GM19438 (cell line): ENCODE results near the gene PNP.
"Not testable (repeated sequence)": the region's sequence is repeated elsewhere in the genome, so short reads cannot be mapped to it uniquely, and the experiment has no call there.

Source experiments
- ATAC-seq: cut with Tn5 transposase; IDR thresholded peaks from one replicate; pipeline ENCODE4 v1.9.1; 2021; ENCODE audit warnings: low read depth; ENCODE audit not compliant: unreplicated experiment

PNP gene

DNA sequence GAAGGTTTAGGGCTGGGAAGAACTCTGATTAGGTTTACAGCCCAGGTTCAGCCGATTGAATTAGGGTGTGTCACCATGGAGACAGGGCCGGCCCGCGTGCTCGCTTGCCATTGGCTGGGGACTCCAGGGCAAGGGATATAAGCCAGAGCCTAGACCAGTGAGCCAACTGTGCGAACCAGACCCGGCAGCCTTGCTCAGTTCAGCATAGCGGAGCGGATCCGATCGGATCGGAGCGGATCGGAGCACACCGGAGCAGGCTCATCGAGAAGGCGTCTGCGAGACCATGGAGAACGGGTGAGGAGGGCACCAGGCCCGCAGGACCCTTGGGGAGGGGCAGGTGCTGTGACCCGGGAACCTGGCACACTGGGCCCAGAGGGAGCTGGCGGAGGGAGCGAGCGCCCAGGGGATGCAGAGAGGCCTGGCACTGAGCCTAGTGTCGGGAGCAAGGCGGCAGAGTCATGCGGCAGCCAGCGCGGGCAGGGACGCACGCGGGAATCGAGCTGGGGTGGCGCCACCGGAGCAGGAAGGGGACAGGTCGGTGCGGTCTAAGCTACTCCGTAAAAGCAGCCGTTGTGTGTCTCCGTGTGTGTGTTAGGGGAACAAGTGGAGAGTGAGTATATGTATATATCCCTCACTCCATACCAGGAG lies at the start of gene PNP:
PNP (plus strand) TSS at position 165 of the 648 bp plus-strand sequence; CDS start at position 284, 119 bp downstream.
- peak; percentile 94 for ATAC-seq

- ATAC-seq: no peak
Measured at GRCh38 chr14:20419419-20419818, 49.8 kb upstream of the PNP start.

GRCh38 chr14:20421267-20421666 lies 47.9 kb upstream of the PNP start:
- ATAC-seq: no peak

DNA sequence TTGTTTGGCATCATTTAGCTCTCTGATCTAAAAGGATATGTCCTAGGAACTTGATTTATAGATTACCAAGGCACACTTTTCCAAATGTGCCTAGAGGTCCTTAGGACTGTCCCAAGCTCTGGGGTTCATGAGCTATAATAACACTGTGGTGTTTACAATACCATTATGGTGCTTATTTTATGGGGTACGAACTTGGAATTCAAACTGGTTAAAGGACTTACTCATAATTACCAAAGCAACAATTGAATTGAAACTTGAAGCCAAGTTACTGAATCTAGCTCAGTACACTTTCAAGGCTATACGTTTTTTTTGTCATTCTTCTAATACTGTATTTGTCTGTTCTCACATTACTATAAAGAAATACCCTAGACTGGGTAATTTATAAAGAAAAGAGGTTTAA lies 46.3 kb upstream of the PNP start:
- no peak for ATAC-seq

- ATAC-seq: no peak
Measured at GRCh38 chr14:20424851-20425250, 44.4 kb upstream of the PNP start.

GRCh38 chr14:20427231-20428009 lies 41.8 kb upstream of the PNP start:
- peak; percentile 70 for ATAC-seq

DNA sequence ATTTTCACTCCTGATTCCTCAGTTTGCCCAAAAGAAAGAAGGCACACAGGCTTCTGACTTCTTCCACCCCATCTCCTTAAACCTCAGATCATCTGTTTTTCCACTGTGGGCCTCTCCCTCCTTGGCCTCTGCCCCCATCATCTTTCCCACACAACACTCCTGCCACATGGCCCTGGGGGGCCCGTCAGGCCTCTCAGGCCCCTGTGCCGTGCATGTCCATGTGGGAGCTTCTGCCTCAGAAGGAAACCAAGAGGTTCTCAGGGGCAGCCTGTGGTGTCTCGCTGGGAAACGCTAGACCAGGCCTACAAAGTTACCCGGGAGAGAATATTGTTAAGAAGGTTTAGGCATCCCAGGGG lies 41.2 kb upstream of the PNP start:
- peak; percentile 38 for ATAC-seq

- no peak for ATAC-seq
Measured at GRCh38 chr14:20428802-20429201, 40.4 kb upstream of the PNP start.

- no peak for ATAC-seq
Measured at GRCh38 chr14:20429801-20430669, 39.2 kb upstream of the PNP start.

DNA sequence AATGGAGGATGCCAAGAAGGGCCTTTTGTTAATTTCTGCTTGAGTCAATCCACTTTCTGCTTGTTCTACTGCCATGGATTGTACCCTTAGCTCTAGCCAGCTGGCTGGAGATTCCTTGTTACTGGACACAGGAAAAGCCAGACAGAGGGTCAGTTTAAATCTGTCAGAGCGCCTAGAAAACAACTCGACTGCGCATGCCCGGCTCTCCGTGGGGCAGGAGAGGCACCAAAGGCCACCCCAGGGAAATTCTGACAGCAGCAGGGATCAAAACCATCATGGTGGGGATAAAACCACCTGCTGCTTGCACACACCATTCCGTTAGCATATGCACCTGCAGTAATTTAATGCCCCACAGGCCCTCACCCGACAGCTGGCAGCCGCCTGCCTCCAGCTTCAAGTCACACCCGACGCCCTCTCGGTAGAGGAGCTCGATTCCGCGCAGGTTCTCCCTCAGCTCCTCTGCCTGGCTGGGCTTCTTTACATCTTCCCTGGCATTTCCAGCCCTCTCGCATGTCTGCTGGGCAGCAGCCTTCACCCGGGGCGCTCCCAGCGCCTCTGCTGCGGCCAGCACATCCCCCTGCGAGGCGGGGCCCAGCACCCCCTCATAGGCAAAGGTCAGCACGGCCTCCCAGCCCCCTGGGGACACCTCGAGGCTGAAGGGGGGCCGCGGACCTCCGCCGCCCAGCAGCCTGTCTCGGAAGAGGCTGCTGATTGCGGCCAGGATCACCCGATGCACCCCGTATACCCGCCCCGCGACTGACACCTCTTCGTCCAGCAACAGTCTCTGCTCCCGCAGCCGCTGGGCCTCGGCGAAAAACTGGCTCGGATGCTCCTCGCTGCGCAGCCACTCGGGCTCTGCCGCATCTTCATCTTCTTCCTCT lies 34.3 kb upstream of the PNP start:
- ATAC-seq: no peak

DNA sequence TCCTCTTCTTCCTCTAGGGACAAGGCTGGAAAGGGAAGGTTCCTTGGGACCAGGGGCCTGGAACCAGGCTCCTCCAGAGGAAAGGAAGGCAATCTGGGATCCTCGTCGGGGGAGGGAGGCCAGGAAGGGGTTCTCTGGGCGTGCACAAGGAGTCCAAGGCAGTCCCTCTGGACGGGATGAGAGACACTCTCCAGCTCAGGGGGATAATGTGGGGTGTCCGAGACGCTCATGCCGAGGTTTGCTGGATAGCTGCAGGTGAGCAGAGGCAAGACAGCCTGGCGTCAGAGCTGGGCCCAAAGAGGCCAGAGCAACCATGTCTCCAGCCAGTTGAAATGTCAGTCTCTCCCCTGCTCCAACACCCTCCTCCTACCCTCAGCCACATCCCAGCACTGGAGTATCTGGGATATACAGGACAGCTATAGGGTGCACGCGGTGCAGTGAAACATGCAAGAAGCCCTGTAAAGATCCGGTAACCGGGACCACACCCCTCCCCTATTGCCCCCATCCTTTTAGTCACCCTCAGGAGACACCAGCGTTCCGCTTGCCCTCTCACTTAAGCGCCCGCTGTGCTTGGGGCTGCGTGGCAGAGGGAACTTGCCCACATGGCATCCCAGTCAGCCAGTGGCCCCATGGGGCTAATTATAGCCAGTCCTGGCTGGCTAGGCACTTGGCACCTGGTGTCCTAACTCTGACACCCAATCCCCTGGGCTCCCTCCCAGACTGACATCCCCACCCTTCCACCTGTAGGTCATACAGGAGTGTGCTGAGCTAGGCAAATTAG lies 33.4 kb upstream of the PNP start, which contains the start of gene KLHL33:
KLHL33 (minus strand) TSS at position 585 of the 781 bp plus-strand sequence; CDS start at position 230, 355 bp downstream.
- no peak for ATAC-seq

- no peak for ATAC-seq
Measured at GRCh38 chr14:20436363-20436755, 32.8 kb upstream of the PNP start.

DNA sequence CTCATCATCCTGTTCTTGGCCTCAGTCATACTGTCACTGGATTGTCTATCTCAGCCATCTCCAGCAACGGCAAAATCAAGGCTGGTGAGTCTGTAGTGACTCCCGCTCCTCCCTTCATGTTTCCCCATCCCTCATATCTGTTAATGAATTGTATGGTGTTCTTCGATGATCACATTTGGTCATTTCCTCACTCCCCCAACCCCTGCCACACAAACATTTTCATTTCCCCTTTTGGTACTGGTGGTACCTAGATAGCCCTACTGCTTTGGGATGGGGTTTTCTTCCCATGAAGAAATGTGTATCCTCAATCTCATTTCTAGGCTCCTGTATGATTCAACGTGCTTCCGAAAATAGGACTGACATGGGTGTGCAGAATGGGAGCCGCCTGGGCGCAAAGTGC lies 30.5 kb upstream of the PNP start:
- ATAC-seq: no peak

DNA sequence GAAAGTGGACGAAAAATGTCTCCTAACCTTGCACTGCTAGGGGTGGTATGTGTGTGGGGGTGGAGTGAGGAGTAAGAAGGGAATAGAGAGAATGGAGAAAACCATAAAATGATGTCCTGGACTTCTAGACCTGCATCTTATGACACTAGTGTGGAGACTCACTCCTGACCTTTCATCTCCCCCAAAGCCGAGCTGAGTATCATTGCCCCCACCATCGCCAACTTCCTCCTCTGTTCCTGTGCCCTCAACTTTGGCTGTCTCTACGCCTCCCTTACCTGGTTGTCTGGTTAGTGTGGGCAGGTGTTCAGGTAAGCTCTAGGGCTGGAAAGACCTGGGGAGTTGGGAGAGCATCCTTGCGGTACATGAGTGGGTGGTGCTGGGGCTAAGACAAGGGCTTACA lies 28.7 kb upstream of the PNP start:
- no peak for ATAC-seq

DNA sequence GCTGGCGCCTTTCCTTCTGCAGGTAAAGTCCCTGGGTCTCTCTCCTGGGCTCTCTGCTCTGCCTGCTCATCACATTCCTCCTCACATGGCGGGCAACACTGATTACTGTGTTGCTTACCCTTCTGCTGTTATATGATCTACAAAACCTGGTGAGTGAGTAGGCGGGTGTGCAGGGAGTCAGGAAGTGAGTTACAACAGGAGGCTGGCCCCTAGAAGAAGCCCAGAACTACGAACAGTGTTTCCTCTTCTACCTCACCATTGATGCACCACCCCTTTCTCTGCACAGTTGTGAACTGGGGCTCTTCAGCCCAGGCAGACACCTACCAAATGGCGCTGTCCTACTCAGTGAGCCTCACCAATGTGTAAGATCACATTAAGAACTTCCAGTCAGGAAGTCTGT lies 28.3 kb upstream of the PNP start:
- peak; percentile 94 for ATAC-seq

DNA sequence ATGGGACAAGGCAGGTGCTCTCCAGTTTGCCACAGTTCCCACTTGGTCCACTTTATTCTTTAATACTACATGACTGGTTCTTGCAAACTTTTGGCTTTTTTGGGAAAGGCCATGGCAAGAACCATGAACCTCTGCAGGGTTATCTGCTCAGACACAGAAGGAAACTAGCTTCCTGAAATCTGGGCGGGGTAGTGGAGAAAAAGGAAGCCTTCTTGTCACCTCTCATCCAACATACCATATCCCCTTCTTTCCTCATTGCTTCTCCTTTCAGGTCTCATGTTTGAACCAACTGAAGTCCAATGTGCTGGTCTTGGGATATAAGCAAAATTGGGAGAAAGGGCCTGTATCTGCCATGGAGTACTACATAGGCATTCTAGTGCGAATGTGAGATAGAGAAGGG lies 27.7 kb upstream of the PNP start:
- ATAC-seq: no peak

DNA sequence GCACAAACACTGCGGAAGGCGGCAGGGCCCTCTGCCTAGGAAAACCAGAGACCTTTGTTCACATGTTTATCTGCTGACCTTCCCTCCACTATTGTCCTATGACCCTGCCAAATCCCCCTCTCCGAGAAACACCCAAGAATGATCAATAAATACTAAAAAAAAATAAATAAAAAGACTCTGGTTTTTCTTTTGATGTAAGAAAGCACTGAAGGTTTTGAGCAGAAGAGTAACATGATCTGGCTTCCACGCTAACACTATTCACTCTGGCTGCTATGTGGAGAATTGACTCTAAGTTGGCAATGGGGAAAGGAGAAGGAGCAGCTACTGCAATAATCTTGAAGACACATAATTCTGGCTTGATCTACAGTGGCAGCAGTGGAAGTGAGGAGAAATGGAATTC lies 25.6 kb upstream of the PNP start:
- ATAC-seq: not testable (repeated sequence)

DNA sequence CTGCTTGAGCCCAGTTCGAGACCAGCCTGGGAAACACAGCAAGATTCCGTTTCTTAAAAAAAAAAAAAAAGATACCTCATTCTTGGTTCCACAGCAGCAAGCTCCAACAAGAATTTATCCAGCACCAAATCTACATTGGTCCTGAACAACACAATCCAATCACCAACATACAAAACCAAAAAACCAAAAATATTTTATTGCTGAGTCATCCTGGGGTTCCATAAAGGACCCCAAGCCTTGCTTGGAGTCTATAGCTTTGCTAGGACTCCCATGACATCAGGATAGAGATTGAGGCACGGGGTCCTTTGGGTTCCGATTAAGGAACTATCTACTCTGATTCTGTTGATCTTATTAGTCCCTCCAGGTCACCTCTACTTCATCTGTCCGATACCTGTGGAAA lies 22.3 kb upstream of the PNP start:
- no peak for ATAC-seq

DNA sequence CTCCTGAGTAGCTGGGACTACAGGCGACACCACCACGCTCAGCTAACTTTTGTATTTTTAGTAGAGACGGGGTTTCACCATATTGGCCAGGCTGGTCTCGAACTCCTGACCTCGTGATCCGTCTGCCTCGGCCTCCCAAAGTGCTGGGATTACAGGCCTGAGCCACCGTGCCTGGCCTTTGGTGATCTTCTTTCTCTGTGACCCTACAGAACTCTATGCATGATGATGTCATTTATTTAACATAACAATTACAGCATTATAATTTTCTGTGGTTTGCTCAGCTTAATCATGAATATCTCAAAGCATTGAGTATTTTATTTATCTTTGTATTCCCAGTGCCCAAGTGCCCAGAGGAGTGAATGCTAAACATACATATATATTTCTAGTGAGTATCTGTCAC lies 16.4 kb upstream of the PNP start:
- not testable (repeated sequence) for ATAC-seq
